Measurements from ENCODE around the gene IGFLR1.

GRCh38 chr19:35790981-35791813 is 48.9 kb upstream of the IGFLR1 start:
- TF ChIP-seq, protein P1, sequence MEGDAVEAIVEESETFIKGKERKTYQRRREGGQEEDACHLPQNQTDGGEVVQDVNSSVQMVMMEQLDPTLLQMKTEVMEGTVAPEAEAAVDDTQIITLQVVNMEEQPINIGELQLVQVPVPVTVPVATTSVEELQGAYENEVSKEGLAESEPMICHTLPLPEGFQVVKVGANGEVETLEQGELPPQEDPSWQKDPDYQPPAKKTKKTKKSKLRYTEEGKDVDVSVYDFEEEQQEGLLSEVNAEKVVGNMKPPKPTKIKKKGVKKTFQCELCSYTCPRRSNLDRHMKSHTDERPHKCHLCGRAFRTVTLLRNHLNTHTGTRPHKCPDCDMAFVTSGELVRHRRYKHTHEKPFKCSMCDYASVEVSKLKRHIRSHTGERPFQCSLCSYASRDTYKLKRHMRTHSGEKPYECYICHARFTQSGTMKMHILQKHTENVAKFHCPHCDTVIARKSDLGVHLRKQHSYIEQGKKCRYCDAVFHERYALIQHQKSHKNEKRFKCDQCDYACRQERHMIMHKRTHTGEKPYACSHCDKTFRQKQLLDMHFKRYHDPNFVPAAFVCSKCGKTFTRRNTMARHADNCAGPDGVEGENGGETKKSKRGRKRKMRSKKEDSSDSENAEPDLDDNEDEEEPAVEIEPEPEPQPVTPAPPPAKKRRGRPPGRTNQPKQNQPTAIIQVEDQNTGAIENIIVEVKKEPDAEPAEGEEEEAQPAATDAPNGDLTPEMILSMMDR (IDR thresholded peaks at IDR 0.05) = no peak
- no peak for TF ChIP-seq POLR2A (IDR thresholded peaks at IDR 0.05)
